Stimulated activated CD4-positive, alpha-beta T cell treated with anti-CD3 and anti-CD28 coated beads, Interleukin-1b, Interleukin-23, amount 100 ng/mL, for 24 hours (primary cell): Measurements from ENCODE around the gene SCP2D1.
"Not testable (repeated sequence)": the region's sequence is repeated elsewhere in the genome, so short reads cannot be mapped to it uniquely, and the experiment has no call there.

Experiments
- DNase-seq, 4 experiments: peaks; one replicate each; pipeline ENCODE4 v3.0.0-alpha.2; 2020; ENCODE audit warnings: low read depth in 4 of 4, low spot score in 1 of 4

The SCP2D1 gene

DNA sequence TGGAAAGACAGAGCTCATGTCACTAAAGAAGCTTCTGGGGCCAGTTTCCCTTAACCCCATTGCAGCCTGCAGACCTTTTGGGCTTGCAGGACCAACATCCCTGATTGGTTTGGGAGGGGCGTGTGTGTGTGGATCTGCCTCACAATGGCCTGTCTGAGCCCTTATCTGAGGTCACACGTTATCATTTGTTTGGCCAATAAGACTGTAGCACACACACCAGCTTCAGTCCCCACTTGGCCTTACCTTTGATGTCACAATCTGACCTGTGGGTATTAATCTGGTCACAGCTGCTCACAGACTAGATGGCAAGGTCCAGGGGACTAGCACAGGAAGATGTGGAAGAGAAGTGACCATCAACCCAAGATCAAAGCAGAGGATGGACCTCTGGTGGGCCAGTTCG lies at the start of gene SCP2D1:
Gene SCP2D1, plus strand, starts transcription at position 301 of the 400 bp plus-strand sequence. Its CDS starts 33 bp downstream, at position 334.
- no peak for DNase-seq

DNA sequence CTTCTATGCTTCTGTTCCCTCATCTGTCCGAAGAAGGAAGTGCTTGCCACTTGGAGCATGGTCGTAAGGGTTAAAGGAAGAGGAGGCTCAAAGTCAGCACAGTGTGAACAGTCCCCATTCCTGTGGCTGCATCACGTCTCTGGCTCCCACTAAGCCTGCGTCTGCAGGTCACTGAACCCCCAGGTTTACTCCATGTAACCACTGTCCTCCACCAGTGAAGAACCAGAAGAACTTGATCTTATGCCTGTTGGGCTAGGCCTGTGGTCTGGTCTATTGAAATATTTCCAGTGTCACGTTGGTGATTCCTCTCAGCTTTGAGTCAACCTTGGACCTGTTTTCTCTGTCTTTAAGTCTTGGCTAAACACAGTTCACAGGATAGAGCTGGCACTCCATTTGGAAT lies 45.9 kb upstream of the SCP2D1 start:
- no peak for DNase-seq

DNA sequence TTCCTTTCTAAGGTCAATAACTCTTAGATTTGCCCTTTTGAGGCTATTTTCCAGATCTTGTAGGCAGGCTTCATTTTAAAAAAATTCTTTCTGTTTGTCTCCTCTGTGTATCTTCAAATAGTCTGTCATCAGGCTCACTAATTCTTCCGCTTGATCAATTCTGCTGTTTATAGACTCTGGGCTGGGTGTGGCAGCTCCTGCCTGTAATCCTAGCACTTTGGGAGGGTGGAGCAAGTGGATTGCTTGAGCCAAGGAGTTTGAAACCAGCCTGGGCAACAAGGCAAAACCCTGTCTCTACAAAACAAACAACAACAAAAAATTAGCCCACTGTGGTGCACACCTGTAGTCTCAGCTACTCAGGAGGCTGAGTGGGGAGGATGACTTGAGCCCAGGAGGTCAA lies 40.0 kb upstream of the SCP2D1 start:
- DNase-seq, result no peak

DNA sequence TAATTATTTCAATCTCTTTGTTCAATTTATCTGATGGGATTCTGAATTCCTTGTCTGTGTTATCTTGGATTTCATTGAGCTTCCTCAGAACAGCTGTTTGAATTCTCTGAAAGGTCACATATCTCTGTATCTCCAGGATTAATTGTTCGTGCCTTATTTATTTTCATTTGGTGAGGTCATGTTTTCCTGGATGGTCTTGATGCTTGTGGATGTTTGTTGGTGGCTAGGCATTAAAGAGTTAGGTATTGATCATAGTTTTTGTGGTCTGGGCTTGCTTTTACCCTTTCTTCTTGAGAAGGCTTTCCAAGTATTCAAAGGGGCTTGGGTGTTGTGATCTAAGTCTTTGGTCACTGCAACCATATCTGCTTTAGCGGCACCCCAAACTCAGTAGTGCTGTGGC lies 39.4 kb upstream of the SCP2D1 start:
- DNase-seq, result no peak

DNA sequence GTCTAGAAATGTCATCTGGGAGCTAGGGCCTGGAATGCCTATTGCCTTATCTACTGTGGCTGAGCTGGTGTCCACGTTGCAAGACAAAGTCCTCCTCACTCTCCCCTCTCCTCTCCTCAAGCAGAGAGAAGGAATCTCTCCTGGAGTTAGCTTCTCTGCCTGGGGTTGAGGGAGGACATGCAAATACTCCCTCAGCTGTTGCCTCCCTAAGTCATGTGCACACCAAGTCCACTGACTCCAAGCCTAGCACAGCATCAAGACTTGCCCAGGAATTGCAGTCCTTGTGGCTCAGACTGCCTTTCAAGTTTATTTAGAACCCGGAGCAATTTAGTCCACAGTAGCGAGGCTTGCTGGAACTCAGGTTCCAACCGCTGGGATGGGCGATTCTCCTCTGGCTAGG lies 38.0 kb upstream of the SCP2D1 start:
- no peak for DNase-seq

DNA sequence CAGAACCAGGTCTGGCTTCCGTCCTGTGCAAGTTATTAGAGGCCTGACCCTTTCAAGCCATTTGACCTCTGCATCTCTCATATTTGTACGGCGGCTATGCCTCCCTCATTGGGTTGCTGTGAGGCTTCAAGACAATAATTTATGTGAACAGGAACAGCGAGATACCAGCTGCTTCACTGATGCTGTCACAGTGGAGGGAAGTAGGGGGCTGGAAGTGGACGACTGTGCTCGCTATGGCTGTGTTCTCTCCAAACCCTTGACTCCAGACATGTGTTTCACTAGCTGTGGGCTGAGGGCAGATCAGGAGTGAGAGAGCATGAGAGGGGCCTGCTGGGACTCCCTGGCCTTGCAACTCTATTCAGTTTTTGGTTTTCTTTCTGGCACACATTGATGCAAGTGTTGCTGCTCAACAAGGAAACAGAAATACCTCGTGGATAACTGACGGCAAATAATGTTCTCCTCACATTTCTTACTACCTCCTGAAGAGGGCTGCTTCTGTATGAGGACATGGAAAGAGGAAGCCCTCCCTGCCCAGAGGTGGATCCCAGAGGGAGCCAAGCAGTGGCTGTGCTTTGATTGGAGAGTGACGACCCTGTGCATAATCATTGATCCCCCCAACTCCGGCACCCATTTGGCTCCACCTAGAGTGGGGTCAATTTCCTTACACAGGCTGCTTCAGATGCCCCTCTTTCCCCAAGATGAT lies 34.7 kb upstream of the SCP2D1 start:
- DNase-seq, result no peak

DNA sequence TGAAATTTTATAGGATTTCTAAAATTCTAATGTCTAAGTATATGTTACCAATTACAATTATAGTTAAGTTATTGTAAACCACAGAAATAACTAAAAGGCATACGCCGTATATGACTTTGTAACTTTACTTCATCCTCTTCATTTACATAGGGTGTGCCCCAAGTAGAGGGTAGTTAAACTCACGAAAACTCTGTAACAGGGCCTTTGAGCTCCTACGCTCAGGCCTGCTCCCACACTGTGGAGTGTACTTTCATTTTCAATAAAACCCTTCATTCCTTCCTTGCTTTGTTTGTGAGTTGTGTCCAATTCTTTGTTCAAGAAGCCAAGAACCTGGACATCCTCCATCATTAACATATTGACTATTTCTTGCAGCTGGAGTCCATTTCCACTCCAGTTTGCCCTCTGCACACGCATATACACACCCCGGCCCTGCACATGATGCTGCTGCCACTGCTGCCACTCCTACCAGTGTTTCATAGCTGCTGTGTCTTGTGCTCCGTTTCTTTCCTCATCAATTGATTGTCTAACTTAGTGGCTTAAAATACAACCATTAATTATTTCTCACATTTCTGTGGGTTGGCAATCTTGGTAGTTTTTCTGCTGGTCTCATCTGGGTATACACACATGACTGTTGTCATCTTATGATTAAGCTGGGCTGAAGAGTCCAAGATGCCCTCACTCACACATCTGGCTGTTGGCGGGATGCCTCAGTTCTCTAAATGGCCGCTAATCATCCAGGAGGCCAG lies 33.0 kb upstream of the SCP2D1 start:
- no peak for DNase-seq

DNA sequence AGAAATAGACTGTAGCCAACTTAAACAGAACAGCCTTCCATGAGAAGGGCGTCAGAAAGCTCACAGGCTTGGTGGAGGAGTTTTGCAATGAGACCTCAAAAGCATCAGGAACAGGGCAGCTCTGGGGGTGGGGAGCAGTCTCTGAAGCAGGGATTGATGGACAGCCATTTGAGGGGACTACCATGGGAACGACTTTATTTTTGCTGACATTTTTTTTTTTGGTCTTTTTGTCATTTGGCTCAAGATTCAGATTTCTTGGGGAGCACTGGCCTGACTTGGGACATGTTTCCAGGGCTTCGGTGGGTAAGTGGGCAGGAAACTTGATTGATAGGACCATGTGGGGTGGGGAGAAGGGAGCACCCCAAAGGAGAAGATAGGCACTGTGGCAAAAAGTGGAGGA lies 32.1 kb upstream of the SCP2D1 start:
- no peak for DNase-seq

DNA sequence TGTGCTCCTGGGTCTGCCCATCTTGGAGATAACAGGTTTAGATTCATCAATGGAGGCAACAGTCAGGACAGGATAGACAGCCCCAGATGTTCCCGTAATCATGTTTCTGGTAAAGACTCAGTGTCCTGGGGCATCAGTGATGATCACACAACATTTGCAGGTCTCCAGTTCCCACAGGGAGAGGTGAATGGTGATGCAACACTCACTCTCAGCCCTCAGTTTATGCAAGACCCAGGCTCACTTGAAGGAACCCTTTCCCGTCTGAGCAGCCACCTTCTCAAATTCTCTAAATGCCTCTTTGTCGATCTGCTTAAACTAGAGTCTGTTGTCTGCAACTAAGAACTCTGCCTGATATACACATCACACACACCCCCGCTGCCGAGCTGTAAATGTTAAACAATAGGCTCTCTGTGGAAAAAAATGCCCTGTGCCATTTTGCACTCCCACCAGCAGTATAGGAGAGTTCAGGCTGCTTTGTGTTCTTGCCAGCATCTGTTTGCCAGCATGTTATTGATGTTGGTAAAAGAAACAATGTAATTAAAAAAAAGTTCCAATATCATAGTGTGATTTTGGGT lies 30.1 kb upstream of the SCP2D1 start:
- DNase-seq, result no peak

DNA sequence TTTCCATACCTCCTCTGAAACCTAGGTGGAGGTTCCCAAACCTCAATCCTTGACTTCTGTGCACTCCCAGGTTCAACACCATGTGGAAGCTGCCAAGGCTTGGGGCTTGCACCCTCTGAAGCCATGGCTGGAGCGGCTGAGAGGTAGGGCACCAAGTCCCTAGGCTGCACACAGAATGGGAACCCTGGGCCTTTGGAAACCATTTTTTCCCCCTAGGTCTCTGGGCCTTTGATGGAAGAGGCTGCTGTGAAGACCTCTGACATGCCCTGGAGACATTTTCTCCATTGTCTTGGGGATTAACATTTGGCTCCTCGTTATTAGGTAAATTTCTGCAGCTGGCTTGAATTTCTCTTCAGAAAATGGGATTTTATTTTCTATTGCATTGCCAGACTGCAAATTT lies 26.5 kb upstream of the SCP2D1 start:
- DNase-seq, result not testable (repeated sequence)

DNA sequence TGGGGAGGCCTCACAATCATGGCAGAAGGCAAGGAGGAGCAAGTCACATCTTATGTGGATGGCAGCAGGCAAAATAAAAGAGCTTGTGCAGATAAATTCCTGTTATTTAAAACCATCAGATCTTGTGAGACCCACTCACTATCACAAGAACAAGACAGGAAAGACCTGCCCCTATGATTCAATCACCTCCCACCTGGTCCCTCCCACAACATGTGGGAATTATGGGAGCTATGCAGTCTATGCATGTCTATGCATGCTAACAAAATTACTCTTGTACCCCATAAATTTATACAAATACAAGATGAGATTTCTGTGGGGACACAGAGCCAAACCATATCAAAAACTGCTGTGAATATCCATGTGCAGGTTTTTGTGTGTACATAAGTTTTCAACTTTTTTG lies 25.6 kb upstream of the SCP2D1 start:
- no peak for DNase-seq

DNA sequence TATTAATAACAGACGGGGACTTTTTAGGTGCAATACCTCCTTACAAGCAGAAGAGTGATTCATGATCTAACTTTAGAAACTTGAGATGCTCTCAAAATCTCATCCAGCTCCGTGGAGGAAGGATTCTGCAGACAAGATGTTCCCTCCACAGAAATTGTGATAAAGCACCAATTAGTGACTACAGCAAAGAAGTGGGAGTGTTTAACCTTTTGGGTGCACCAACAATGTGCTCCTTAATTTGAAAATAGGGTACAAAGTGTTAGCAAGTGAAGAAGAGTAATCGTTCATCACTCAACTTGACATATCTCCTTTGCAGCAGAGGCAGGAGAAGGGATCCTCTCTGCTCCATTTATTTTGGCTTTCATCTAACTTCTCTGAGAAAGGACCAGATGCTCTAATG lies 22.8 kb upstream of the SCP2D1 start:
- DNase-seq, result no peak

DNA sequence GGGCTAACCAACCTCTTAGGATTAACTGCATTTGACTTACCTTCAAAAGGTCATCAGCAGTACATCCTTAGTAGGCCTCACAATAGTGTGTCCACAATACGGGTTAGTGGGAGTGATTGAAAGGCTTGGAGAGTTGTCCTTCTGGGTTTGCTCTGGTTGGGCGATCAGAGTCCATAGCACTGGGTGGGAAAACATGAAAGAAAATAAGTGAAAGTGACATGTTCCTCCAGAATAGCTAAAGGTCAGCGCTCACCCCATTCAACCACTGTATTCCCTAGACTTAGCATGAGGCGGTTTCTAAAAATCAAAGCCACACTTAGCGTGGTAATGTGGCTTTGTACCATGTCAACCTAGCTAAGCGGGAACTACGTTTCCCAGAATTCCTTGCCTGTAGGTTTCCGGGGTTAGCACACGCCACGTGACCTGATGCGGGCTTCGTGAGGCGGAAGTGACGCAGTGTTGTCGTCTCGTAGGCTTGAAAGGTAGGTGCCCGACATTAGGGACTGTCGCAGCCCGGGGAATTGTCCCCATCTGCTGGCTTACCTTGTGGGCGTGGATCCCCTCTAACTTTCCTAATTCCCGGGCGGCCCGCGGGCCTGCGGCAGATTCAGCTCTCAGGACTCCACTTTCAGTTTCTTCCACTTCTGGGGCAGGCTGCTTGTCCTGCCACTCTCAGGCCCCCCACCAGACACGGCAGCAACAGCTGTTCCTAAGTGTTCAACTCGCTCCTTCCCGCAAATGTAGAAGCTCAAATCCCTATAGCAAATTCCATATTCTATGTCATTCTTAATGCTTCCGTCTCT lies 19.8 kb upstream of the SCP2D1 start:
- DNase-seq, result peak; percentile 55 to 75 (median 68)

DNA sequence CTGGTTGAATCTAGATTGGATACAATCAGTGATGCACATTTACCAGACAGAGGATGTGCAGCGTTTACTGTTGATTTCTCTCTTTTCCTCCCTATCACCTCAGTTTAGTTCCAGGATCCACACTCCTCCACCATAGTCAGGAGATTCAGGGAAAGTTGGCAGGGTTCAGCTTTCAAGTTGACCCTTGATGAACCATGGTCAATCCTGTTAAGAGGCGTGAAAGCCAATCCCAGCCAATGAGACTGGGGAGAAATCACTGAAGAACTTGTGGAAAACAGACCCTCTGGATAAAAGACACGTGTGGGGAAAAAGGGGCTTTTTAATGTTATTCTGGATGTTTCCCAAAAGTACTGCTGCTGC lies 19.2 kb upstream of the SCP2D1 start:
- no peak for DNase-seq

DNA sequence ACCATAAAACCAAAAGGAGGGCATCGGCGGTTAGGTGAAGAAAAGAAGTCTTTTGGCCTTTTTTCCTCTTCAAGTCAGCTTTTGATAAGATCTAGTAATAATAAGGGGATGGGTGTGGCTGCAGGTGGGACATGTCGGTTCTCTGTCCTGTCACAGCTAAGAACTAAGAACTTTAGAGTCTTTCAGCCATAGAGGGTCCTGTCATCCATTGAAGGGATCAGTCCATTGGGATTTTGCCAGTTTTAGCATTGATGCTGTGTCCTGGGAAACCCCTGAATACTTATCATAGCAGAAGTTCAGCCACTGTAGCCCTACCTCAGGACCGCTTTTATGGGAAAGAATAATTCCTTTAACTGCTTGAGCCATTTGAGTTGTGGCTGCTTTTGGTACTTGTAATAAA lies 18.2 kb upstream of the SCP2D1 start:
- no peak for DNase-seq

DNA sequence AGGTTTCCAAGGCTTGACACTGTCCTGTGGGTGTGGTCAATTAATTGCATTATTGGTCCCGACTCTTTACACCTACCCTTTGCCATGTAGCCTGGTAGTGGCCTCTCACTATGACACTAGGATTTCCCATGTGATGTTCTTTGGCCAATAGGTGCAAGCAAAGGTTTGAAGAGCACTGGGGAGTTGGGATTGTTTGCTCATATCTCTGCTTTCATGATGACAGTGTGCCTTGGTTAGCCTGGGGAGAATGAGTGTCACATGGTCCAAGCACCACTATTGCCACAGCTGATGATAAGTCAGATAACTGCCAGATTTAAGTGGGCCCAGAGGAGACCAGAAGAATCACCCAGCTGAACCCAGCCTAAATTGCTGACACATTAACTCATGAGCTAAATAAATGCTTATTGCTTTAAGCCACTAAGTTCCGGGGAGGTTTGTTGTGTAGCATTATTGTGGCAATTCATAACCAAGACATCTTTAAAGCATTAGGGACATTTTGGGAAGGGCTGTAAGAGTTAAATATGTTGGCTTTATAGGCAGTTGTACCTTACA lies 17.2 kb upstream of the SCP2D1 start:
- no peak for DNase-seq

DNA sequence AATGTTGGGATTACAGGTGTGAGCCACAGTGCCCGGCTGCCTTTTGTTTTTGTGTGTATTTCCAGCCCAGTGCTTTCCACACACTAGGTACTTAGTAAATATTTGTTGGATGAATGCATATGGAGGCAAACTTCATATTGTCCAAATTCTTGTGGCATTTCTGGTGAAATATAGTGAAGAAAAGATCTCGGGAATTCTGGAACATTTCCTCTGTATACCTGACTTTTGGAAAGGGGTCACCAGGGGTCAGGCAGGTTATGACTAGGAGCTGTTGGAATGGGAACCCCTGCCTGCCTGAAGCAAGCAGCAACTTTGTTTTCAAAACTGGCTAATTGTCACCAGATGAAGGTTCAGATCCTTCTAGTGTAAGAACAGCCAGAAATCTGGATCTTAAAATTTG lies 12.1 kb upstream of the SCP2D1 start:
- DNase-seq, result no peak

DNA sequence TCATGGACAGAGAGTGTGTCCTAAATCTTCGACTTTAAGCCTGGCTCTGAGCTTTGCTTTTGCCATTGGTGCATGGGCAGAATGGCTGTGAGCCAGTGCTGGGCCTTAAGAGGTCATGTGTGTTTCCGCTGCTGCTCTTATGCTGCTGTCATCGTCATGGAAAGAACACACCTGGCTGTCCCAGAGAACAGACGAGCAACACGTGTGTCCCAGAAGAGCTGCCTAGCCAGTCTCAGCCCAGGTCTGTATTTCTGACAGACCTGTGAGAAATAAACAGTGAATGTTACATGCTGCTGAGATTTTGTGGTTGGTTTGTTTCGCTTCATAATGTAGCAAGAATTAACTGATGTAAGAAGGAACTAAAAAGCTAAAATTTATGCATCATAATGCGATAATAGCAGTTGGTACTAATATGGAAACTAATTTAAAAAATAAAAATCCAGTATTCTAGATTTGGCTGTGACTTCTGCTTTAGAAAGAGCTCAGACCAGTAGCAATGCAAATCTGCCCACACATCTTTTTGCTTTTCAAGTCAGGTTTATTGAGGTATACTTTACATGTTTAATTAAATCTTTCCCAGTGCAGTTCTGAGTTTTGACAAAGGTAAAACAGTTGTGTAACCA lies 11.5 kb upstream of the SCP2D1 start:
- no peak for DNase-seq

DNA sequence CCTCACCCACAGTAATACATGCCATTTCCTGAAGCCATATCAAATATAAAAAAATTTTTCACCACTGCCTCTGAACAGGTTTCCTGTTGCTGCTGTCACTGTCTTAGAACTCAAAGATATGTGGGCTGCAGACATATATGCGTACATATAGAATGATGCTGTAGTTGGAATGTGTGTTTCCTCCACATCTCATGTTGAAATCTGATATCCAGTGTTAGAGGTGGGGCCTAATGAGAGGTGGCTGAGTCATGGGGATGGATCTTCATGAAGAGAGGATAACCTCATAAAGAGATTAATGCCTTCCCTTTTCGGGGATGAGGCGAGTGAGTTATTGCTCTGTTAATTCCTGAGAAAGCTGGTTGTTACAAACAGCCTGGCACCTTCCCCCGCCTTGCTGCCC lies 7.7 kb upstream of the SCP2D1 start:
- DNase-seq, result no peak

DNA sequence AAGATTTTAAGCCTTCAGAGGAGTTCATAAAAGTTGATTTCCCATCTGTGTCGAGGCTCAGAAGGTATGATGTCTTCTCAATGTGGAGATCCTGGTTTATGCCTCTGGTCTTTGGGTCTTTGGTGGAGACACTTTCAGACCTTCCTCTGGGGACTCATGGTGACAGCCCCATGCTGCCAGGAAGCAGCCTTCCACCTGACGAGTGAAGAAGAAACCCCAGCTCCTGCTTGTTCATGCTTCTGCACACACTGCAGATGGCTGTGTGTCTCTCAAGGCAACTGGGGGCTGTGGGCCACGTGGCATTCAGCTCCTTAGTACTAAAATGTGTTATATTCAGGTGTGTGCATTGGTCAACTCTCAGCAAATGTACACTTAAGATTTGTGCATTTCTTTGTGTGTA lies 4.9 kb upstream of the SCP2D1 start:
- DNase-seq, result no peak

DNA sequence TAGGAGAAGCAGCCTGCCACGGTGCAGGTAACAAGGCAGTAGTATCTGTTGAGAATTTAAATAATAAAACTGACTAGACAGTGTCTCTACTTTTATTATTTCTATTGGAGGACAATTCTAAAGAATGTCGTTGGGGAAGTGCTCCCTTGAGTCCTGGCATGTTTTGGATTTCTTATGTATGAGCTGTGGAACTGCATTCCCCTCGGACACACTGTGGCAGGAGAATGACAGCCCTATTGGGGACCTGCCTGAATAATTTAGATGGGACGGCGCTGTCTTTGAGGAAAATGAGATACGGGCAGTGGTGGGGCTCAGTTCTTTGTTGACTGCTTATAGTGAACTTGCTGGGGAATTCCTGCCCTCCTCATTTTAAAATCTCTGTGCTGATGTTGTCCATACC lies 2.4 kb upstream of the SCP2D1 start:
- no peak for DNase-seq
